ENCODE data around the gene SEBOX. TPM values are rescaled to one million over a fixed set of nuclear protein-coding genes. Genes with fewer than 3 reads are reported as not detected.

Gene SEBOX
- total and polyA plus RNA-seq, 2 of the 8 experiments (the other 6 are each of a cell fraction or from before 2014, with no cell fraction given): not detected

- TF ChIP-seq CHD7 (IDR thresholded peaks at IDR 0.05; ENCODE audit: insufficient replicate concordance, low read length) (no peak), ASH2L (IDR thresholded peaks at IDR 0.05; ENCODE audit: low read length) (peak; percentile 48), CREB1 (IDR thresholded peaks at IDR 0.05) (peak; percentile 81), CBX8 (IDR thresholded peaks at IDR 0.05; ENCODE audit: borderline replicate concordance, low read depth, low read length) (no peak), EP300 (IDR thresholded peaks at IDR 0.05; ENCODE audit: borderline replicate concordance in 1 of 2, low read depth in 2 of 2, low read length in 2 of 2) (peak in 1 of 2 experiments; percentile 42; a peak in 1 of 3 replicates), TBP (IDR thresholded peaks at IDR 0.05; ENCODE audit: low read depth, low read length) (peak; percentile 92), RBBP5 (IDR thresholded peaks at IDR 0.05; ENCODE audit: borderline replicate concordance, low read depth, low read length) (0 out of 2 replicates have a peak, but pooled peaks have one; percentile 59), KDM5A (IDR thresholded peaks at IDR 0.05; ENCODE audit: low read length) (peak; percentile 98), RNF2 (IDR thresholded peaks at IDR 0.05; ENCODE audit: borderline replicate concordance, low read depth, low read length, missing control alignments, poor library complexity, severe bottlenecking) (no peak)
These were observed 7.7 kb downstream of the SEBOX start, which contains the start of gene POLDIP2 (continued) for GRCh38 chr17:28357061-28357900.
